A549 (cell line): ENCODE results near the gene MYLK3. TPM values are rescaled to one million over a fixed set of nuclear protein-coding genes. Genes with fewer than 3 reads are reported as not detected.
"Not testable (repeated sequence)": the region's sequence is repeated elsewhere in the genome, so short reads cannot be mapped to it uniquely, and the experiment has no call there.

Experiments
- ATAC-seq, 2 experiments: fragments of 200-7000 bp in 1 of 2; fragments of >200 bp in 1 of 2; cut with Nextera tagmentation in 1 of 2; cut with Tn5 transposase in 1 of 2; 3 replicates each; pipeline versions ENCODE4 v1.8.0 to v1.9.1; 2018 to 2020; ENCODE audit warnings: mild to moderate bottlenecking in 1 of 2, moderate library complexity in 1 of 2
- CTCF ChIA-PET: fragments of 300-600 bp; sonication (Branson Sonifier 250); formaldehyde crosslinking; extraction: SDS; loops from one replicate; lab custom pipeline; 2021; ENCODE audit warnings: antibody characterized with exemption, inconsistent platforms; lab: Yijun Ruan, JAX
- POLR2A ChIA-PET: fragments of 350-600 bp; formaldehyde crosslinking; extraction: SDS; loops from one replicate; lab custom pipeline; 2021; ENCODE audit warnings: antibody characterized with exemption, inconsistent platforms; lab: Yijun Ruan, JAX
- DNase-seq, 2 experiments: peaks; one replicate each; pipeline versions ENCODE4 v3.0.0 to v3.0.0-alpha.2; 2011 to 2016; ENCODE audit warnings: low read depth in 1 of 2, low spot score in 1 of 2
- FAIRE-seq: peaks from 2 replicates; lab custom pipeline; 2011; peaks lifted over from hg19 to GRCh38; lab: Jason Lieb, UNC
- H3K27ac ChIP-seq, 2 experiments: fragments of >200 bp; sonication (Bioruptor Twin); formaldehyde crosslinking; 3 replicates each; pipeline ENCODE4 v1.5.1; 2016 to 2017
- H3K4me1 ChIP-seq: fragments of >200 bp; sonication (Bioruptor Twin); formaldehyde crosslinking; 3 replicates; pipeline ENCODE4 v1.6.1; 2016
- H3K4me2 ChIP-seq: fragments of >200 bp; sonication (Bioruptor Twin); formaldehyde crosslinking; 3 replicates; pipeline ENCODE4 v1.6.1; 2016
- H3K4me3 ChIP-seq: fragments of >200 bp; sonication (Bioruptor Twin); formaldehyde crosslinking; 3 replicates; pipeline ENCODE4 v1.5.1; 2016
- H3K9me3 ChIP-seq: fragments of >200 bp; sonication (Bioruptor Twin); formaldehyde crosslinking; 3 replicates; pipeline ENCODE4 v1.6.1; 2016
- CHD2 ChIP-seq: fragments of 150-350 bp; IDR thresholded peaks from 2 replicates; pipeline ENCODE4 v1.6.1; 2014; ENCODE audit warnings: low read length; ENCODE audit not compliant: partially characterized antibody
- CHD4 ChIP-seq: fragments of 200-600 bp; sonication (generic); IDR thresholded peaks from 2 replicates; pipeline ENCODE4 v1.6.1; 2016; ENCODE audit warnings: antibody characterized with exemption, mild to moderate bottlenecking, borderline replicate concordance
- CTCF ChIP-seq: fragments of >200 bp; sonication (Bioruptor Twin); formaldehyde crosslinking; IDR thresholded peaks from 3 replicates; pipeline ENCODE4 v1.5.1; 2016
- EHMT2 ChIP-seq: fragments of 200-600 bp; sonication (generic); IDR thresholded peaks from 2 replicates; pipeline ENCODE4 v1.6.1; 2016; ENCODE audit warnings: antibody characterized with exemption, low read depth, mild to moderate bottlenecking, moderate library complexity
- JUNB ChIP-seq: fragments of >200 bp; sonication (Bioruptor Twin); formaldehyde crosslinking; IDR thresholded peaks from 2 replicates; pipeline ENCODE4 v1.6.1; 2016
- MAFK ChIP-seq: fragments of 450-650 bp; IDR thresholded peaks from 2 replicates; pipeline ENCODE4 v1.6.1; 2014; ENCODE audit not compliant: partially characterized antibody
- NFE2L2 ChIP-seq: fragments of 150-350 bp; conservative IDR thresholded peaks from 2 replicates; pipeline ENCODE4 v1.6.1; 2014; ENCODE audit warnings: low read length
- NR3C1 ChIP-seq: fragments of >200 bp; sonication (Bioruptor Twin); formaldehyde crosslinking; IDR thresholded peaks from 3 replicates; pipeline ENCODE4 v1.6.1; 2017
- POLR2A ChIP-seq: IDR thresholded peaks from 2 replicates; pipeline ENCODE4 v1.6.1; 2012; ENCODE audit warnings: mild to moderate bottlenecking, low read length
- RAD21 ChIP-seq, 2 experiments: fragments of >200 bp in 1 of 2; sonication (Bioruptor Twin) in 1 of 2; formaldehyde crosslinking in 1 of 2; IDR thresholded peaks in 1 of 2; conservative IDR thresholded peaks in 1 of 2; 2 replicates in 1 of 2; 3 replicates in 1 of 2; pipeline ENCODE4 v1.6.1; 2012 to 2018; ENCODE audit warnings: inconsistent platforms in 1 of 2
- RFX5 ChIP-seq: fragments of 450-650 bp; IDR thresholded peaks from 2 replicates; pipeline ENCODE4 v1.7.1; 2014; ENCODE audit warnings: antibody characterized with exemption, mild to moderate bottlenecking, moderate library complexity
- SMC3 ChIP-seq: fragments of >200 bp; sonication (Bioruptor Twin); formaldehyde crosslinking; IDR thresholded peaks from 3 replicates; pipeline ENCODE4 v1.6.1; 2018; ENCODE audit warnings: inconsistent platforms
- ZFP36 ChIP-seq: fragments of 450-650 bp; IDR thresholded peaks from 2 replicates; pipeline ENCODE4 v1.6.1; 2014; ENCODE audit warnings: borderline replicate concordance; ENCODE audit not compliant: partially characterized antibody
- ZSCAN20 ChIP-seq: fragments of 250-450 bp; sonication (Bioruptor Pico); IDR thresholded peaks from 2 replicates; pipeline ENCODE4 v1.8.0; 2022; ENCODE audit warnings: mild to moderate bottlenecking, moderate library complexity
- WGBS: methylation state at CpG from one replicate; pipeline ENCODE4 v1.1.6; 2017; ENCODE audit errors: missing lambda C conversion rate; 5-methylcytosine and 5-hydroxymethylcytosine counted together
- polyA plus RNA-seq, 4 experiments: library from polyadenylated mRNA; depleted of rRNA in 3 of 4; stranded (reverse); fragments of >200 nt; fragmentation: RNase III in 1 of 4; extraction: RNeasy Plus Mini Kit Qiagen cat#74134 plus additional on column Dnase treatment in 1 of 4; gene quantifications; 2 replicates in 3 of 4; 3 replicates in 1 of 4; pipeline ENCODE4 v1.2.3, GENCODE V29; 2011 to 2017
- TF ChIP-seq, protein P1 (sequence below): IDR thresholded peaks from 2 replicates; pipeline ENCODE4 v1.6.1; 2012
- TF ChIP-seq, protein P2 (sequence below): fragments of 250-450 bp; sonication (Bioruptor Pico); IDR thresholded peaks from 2 replicates; pipeline ENCODE4 v1.5.0; 2020; ENCODE audit warnings: low read depth, mild to moderate bottlenecking, moderate library complexity

MYLK3 gene
- polyA plus RNA-seq, 2 of the 4 experiments (the other 2 are of a cell fraction), result 0.05 to 0.16 TPM

GRCh38 chr16:46686815-46687473 is 61.2 kb downstream of the MYLK3 start:
- no peak for DNase-seq
- Histone ChIP-seq H3K9me3 (no peaks in the 10 kb centered on the region), H3K4me2 (peak overlapping the region; percentile 81)
- TF ChIP-seq CHD4 (no peak), MAFK (peak; percentile 83)
- TF ChIP-seq, all 56 proteins: peak for 1
- FAIRE-seq (no peak), ATAC-seq (no peak)
- ChIA-PET CTCF (interaction anchor here (0.9 kb wide), 1 partner anchor 13 kb away, joined by 3 read pairs; no protein-coding TSS in a partner anchor), POLR2A (no interaction called here)
- Histone ChIP-seq H3K27ac (no peak overlapping the region), H3K4me3 (no peak overlapping the region; the same call in 2 of the 3 replicates), H3K4me1 (peaks cover 37% of the 10 kb centered on the region)
- WGBS, result 40% methylated on average over 5 of the region's 5 CpGs

GRCh38 chr16:46681867-46682266 is 66.3 kb downstream of the MYLK3 start:
- not testable (repeated sequence) for ATAC-seq, FAIRE-seq
- 90% methylated on average over 2 of the region's 2 CpGs for WGBS

DNA sequence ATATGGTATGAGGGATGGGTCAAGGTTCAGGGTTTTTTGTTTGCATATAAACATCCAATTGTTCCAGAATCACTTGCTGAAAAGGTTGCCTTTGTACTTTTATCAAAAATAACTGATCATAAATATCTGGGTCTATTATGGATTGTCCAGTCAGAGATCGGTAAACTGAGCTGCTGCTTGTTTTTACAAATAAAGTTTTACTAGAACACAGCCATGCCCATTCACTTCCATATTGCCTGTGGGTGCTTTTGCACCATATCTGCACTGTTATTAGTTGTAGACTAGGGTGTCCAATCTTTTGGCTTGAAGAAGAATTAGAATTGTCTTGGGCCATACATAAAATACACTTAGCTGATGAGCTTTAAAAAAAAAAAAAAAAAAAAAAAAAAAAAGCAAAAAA is 70.2 kb downstream of the MYLK3 start:
- POLR2A ChIA-PET, H3K9me3 ChIP-seq, DNase-seq, FAIRE-seq, H3K4me1 ChIP-seq, ATAC-seq, H3K4me2 ChIP-seq, H3K4me3 ChIP-seq, H3K27ac ChIP-seq: not testable (repeated sequence)
- WGBS, result 100% methylated on average over 1 of the region's 1 CpG
- CTCF ChIA-PET, result interaction anchor here (0.6 to 1.8 kb wide), 5 partner anchors 10 to 1952 kb away, joined by 3 to 5 read pairs (median 3); no protein-coding TSS in a partner anchor

More at GRCh38 chr16:46681867-46682266, 66.3 kb downstream of the MYLK3 start:
- H3K4me2 ChIP-seq, H3K9me3 ChIP-seq, POLR2A ChIA-PET, DNase-seq, H3K4me3 ChIP-seq, H3K27ac ChIP-seq: not testable (repeated sequence)
- CTCF ChIA-PET, result interaction anchor here (1.0 kb wide), 1 partner anchor 119 kb away, joined by 4 read pairs; no protein-coding TSS in a partner anchor
- peaks cover 16% of the 10 kb centered on the region for H3K4me1 ChIP-seq

DNA sequence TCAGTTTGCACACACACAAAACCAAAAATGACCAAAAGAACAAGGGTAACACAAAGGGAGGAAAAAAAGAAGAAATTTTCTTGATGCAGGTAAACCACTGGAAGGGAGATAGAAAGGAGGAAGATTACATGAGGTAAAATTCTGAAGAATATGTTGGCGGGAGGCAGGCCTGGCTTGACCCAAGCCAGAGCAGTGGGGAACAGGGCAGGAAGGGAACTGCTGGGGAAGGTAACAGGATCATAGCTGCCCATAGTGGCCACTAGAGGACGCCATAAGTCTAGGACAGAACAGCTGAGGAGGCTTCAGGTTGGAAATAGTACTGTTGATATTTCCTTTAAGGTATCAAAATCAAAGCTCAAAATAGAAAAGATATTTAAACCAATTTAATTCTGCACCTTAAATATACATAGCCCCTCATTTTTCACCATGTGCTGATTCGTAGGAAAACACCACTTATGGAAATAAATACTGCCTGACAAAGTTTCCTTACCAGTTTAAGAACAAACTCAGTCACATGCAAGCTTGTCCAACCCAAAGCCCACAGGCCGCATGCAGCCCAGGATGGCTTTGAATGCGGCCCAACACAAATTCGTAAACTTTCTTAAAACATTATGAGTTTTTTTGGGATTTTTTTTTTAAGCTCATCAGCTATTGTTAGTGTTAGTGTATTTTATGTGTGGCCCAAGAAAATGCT is 74.7 kb downstream of the MYLK3 start:
- H3K27ac ChIP-seq, result no peak overlapping the region
- H3K4me2 ChIP-seq, result no peak overlapping the region
- TF ChIP-seq RAD21 (conservative IDR thresholded peaks at IDR 0.05 in 1 of 2, IDR thresholded peaks at IDR 0.05 in 1 of 2), result peak; percentile 73 to 85
- peak; percentile 23; the same call in 1 of the 3 replicates for TF ChIP-seq SMC3
- TF ChIP-seq CTCF, result peak; percentile 93
- TF ChIP-seq POLR2A, result no peak
- ChIA-PET CTCF (interaction anchor here (0.6 to 3.9 kb wide), 33 partner anchors 8 to 251 kb away, joined by 3 to 31 read pairs (median 5); no protein-coding TSS in a partner anchor), POLR2A (no interaction called here)
- FAIRE-seq (no peak), ATAC-seq (peak; percentile 99 to 100), DNase-seq (peak; percentile 74 to 78)
- no peaks in the 10 kb centered on the region for H3K9me3 ChIP-seq
- 40% methylated on average over 6 of the region's 6 CpGs for WGBS
- H3K4me1 ChIP-seq, result no peaks in the 10 kb centered on the region
- no peak overlapping the region for H3K4me3 ChIP-seq

DNA sequence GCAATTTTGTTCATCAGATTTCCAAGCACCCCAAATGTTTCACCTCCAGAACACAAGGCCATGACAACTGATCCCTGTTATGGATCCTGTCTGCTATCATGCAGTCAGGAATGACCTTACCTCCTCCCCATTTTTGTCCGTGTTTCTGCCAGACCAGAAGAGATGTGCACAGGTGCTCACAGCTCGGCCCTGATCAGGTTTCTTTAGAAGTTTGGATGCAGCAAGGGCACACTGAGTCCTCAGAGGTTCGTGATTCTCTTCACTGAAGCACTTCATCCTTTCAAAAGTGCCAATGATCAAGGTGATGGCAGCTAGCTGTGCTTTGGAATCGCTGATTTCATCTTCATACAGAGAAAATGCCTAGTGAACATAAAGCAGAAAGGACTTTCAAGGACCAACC is 86.0 kb downstream of the MYLK3 start:
- Histone ChIP-seq H3K4me1 (no peaks in the 10 kb centered on the region), H3K4me2 (no peak overlapping the region), H3K27ac (no peak overlapping the region), H3K4me3 (no peak overlapping the region), H3K9me3 (no peaks in the 10 kb centered on the region)
- no peak for FAIRE-seq
- POLR2A ChIA-PET, result no interaction called here
- DNase-seq, result no peak
- CTCF ChIA-PET, result interaction anchor here (0.9 to 4.1 kb wide), 3 partner anchors 9 to 22 kb away, joined by 3 to 27 read pairs (median 4); no protein-coding TSS in a partner anchor
- WGBS, result 71% methylated on average over 4 of the region's 4 CpGs
- no peak for ATAC-seq
- TF ChIP-seq JUNB, result no peak
- TF ChIP-seq, protein P1, sequence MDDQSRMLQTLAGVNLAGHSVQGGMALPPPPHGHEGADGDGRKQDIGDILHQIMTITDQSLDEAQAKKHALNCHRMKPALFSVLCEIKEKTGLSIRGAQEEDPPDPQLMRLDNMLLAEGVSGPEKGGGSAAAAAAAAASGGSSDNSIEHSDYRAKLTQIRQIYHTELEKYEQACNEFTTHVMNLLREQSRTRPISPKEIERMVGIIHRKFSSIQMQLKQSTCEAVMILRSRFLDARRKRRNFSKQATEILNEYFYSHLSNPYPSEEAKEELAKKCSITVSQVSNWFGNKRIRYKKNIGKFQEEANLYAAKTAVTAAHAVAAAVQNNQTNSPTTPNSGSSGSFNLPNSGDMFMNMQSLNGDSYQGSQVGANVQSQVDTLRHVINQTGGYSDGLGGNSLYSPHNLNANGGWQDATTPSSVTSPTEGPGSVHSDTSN, result no peak
- TF ChIP-seq EHMT2, result no peak
- no peak for TF ChIP-seq ZFP36
- no peak for TF ChIP-seq SMC3
- TF ChIP-seq ZSCAN20 (CRISPR knock-in tag), result no peak
- TF ChIP-seq CHD2, result no peak
- TF ChIP-seq NR3C1, result no peak
- TF ChIP-seq RFX5, result no peak
- TF ChIP-seq NFE2L2, result no peak
- TF ChIP-seq, protein P2, sequence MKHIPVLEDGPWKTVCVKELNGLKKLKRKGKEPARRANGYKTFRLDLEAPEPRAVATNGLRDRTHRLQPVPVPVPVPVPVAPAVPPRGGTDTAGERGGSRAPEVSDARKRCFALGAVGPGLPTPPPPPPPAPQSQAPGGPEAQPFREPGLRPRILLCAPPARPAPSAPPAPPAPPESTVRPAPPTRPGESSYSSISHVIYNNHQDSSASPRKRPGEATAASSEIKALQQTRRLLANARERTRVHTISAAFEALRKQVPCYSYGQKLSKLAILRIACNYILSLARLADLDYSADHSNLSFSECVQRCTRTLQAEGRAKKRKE (CRISPR knock-in tag), result no peak
